Heart left ventricle (tissue), 13 donors: ENCODE results near the gene NPIPA3.

Experiments used
- POLR2A ChIP-seq, 2 donors: fragments of 450-650 bp; IDR thresholded peaks; one replicate each; pipeline ENCODE4 v1.6.1; 2017; ENCODE audit warnings: antibody characterized with exemption in 2 of 2, mild to moderate bottlenecking in 2 of 2, moderate library complexity in 2 of 2
- TF ChIP-seq, protein P1 (sequence below), 12 donors: fragments of 200-600 bp; sonication (generic) in 4 of 12; IDR thresholded peaks; one replicate each; pipeline versions ENCODE4 v1.5.0 to v1.8.0; 2018 to 2022; ENCODE audit warnings: antibody characterized with exemption in 12 of 12, mild to moderate bottlenecking in 5 of 12
- donor health status: ischemic (EF 13 %, LVEDD 7.1; RV severe dilation, severe dysfunction).
- donor health status: DM: no; HTN: yes; CAD: no.
- donor health status: DM: no; HTN: no; CAD: no.
- donor health status: ischemic (EF 25% LVEDD 6.9; RV normal size, moderate dysfunction).
- donor health status: ischemic (EF 25% LVEDD 5.7; RV mildly dilated, moderate dysfunction).
- donor health status: ischemic (EF 35%, LVEDD 5.7; RV mildly dilated, moderate dysfunction).
- donor health status: nonischemic (EF 11% LVEDD 7.7; RV severe dilation, severe dysfunction).
- donor health status: DM: yes; HTN: yes; CAD: no.
- donor health status: PGD.
- donor health status: ischemic (EF 29% LVEDD 5.4; RV normal size, mild dysfunction).
- donor health status: nonischemic (EF 23%, LVEDD 6.1; RV moderate dilation, normal function).

DNA sequence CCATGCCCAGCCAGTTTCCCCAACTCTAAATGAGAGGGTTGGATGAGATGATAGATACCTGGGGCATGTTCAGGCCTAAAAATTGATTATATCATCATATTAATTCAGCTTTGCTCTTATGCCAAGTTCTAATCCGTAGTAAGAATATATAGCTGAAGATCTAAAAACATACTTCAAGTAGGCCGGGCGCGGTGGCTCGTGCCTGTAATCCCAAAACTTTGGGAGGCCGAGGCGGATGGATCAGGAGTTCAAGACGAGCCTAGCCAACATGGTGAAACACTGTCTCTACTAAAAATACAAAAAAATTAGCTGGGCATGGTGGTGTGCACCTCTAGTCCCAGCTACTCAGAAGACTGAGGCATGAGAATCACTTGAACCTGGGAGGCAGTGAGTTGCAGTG lies 21.1 kb upstream of the NPIPA3 start:
- TF ChIP-seq, protein P1, sequence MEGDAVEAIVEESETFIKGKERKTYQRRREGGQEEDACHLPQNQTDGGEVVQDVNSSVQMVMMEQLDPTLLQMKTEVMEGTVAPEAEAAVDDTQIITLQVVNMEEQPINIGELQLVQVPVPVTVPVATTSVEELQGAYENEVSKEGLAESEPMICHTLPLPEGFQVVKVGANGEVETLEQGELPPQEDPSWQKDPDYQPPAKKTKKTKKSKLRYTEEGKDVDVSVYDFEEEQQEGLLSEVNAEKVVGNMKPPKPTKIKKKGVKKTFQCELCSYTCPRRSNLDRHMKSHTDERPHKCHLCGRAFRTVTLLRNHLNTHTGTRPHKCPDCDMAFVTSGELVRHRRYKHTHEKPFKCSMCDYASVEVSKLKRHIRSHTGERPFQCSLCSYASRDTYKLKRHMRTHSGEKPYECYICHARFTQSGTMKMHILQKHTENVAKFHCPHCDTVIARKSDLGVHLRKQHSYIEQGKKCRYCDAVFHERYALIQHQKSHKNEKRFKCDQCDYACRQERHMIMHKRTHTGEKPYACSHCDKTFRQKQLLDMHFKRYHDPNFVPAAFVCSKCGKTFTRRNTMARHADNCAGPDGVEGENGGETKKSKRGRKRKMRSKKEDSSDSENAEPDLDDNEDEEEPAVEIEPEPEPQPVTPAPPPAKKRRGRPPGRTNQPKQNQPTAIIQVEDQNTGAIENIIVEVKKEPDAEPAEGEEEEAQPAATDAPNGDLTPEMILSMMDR (IDR thresholded peaks at IDR 0.05), result no peak
- no peak for TF ChIP-seq POLR2A (IDR thresholded peaks at IDR 0.05)
